Measurements from ENCODE around the gene TRAPPC8.

TRAPPC8 gene, protein sequence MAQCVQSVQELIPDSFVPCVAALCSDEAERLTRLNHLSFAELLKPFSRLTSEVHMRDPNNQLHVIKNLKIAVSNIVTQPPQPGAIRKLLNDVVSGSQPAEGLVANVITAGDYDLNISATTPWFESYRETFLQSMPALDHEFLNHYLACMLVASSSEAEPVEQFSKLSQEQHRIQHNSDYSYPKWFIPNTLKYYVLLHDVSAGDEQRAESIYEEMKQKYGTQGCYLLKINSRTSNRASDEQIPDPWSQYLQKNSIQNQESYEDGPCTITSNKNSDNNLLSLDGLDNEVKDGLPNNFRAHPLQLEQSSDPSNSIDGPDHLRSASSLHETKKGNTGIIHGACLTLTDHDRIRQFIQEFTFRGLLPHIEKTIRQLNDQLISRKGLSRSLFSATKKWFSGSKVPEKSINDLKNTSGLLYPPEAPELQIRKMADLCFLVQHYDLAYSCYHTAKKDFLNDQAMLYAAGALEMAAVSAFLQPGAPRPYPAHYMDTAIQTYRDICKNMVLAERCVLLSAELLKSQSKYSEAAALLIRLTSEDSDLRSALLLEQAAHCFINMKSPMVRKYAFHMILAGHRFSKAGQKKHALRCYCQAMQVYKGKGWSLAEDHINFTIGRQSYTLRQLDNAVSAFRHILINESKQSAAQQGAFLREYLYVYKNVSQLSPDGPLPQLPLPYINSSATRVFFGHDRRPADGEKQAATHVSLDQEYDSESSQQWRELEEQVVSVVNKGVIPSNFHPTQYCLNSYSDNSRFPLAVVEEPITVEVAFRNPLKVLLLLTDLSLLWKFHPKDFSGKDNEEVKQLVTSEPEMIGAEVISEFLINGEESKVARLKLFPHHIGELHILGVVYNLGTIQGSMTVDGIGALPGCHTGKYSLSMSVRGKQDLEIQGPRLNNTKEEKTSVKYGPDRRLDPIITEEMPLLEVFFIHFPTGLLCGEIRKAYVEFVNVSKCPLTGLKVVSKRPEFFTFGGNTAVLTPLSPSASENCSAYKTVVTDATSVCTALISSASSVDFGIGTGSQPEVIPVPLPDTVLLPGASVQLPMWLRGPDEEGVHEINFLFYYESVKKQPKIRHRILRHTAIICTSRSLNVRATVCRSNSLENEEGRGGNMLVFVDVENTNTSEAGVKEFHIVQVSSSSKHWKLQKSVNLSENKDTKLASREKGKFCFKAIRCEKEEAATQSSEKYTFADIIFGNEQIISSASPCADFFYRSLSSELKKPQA (N-terminal part only)

DNA sequence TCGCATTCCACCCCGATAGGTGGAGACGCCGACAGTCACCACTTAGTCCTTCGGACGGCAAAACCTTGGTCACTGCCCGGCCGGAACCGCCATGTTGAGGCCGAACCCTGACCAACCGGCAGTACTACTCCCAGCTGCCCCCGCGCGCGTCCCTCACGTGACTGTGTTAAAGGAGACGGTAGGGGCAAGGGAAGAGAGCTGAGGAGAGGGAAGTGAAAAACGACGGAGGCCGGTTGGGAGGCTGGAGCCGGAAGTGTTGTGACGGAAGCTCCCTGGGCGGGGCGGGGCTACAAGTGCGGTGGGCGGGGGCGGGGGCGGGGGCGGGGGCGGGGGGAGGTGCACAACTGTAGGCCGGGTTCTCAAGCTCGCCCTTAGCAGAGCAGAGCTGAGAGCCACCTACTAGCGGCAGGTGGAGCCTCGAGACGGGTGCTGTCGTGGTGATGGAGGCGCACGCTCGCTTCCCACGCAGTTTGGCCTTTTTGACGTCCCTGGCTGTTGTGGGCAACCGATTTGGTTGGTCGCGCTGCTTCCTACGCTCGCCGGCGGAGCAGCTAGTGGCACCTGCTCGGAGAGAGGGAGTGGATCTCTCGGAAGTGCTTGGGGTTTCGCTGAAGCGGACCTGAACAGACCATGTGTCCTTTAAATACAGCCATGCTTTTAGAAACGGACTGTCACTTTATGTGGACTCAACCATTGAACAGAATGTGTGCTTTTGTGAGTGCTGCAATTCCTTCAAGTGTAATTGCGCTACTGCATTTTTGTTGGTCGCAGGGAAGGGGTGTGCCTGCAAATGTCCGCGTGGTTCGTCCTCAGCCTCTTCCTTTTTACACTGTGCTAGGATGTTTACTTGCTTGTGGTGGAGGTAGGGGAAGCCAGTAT lies at the start of gene TRAPPC8:
TRAPPC8 (minus strand) TSS at position 130 of the 879 bp plus-strand sequence. CDS start 364 bp downstream, outside the sequence.
- no peaks in the 10 kb centered on the region for H3K9me3 ChIP-seq (ENCODE audit: control insufficient read depth in 5 of 5, low read length in 5 of 5)
- peak within 1 kb of the TSS; percentile 67 to 99 (median 95) for H3K4me3 ChIP-seq (ENCODE audit: low read depth in 1 of 5, low read length in 5 of 5)
- no peaks in the 10 kb centered on the region for H3K36me3 ChIP-seq (ENCODE audit: control insufficient read depth in 5 of 5, insufficient read depth in 5 of 5, low read length in 5 of 5)
- peaks cover 4 to 31% (median 26%) of the 10 kb centered on the region in 5 donors for H3K4me1 ChIP-seq (ENCODE audit: control insufficient read depth in 5 of 5, insufficient read depth in 5 of 5, low read length in 5 of 5)
- peak within 1 kb of the TSS; percentile 86 to 97 (median 94) for H3K9ac ChIP-seq (ENCODE audit: low read length in 5 of 5)
- H3K27me3 ChIP-seq (ENCODE audit: control insufficient read depth in 5 of 5, insufficient read depth in 4 of 5, low read length in 5 of 5), result no peaks in the 10 kb centered on the region
- peak within 1 kb of the TSS; percentile 97 for H3K27ac ChIP-seq (ENCODE audit: low read depth, low read length)

DNA sequence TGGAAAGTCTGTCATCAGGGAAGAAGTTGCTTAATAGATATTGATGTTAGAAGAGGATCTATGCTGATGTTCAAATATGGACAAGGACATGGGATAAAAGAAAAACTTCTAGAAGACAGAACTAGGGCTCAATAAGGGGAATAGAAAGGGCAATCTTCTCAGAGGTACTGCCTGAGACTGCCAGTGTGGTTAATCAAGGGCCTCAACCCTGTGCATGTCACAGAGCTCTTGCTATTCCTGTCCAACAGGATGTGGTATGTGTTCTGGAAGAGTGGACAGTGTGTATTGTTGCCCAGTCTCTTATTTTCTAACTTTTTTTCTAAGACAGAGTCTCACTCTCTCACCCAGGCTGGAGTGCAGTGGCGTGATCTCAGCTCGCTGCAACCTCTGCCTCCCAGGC lies 47.9 kb upstream of the TRAPPC8 start:
- Histone ChIP-seq H3K4me3 (ENCODE audit: low read depth in 1 of 5, low read length in 5 of 5) (no peak overlapping the region), H3K27ac (ENCODE audit: low read depth, low read length) (no peak overlapping the region), H3K9me3 (ENCODE audit: control insufficient read depth in 5 of 5, low read length in 5 of 5) (no peaks in the 10 kb centered on the region), H3K4me1 (ENCODE audit: control insufficient read depth in 5 of 5, insufficient read depth in 5 of 5, low read length in 5 of 5) (peaks cover 0 to 24% (median 0%) of the 10 kb centered on the region in 5 donors), H3K27me3 (ENCODE audit: control insufficient read depth in 5 of 5, insufficient read depth in 4 of 5, low read length in 5 of 5) (no peaks in the 10 kb centered on the region), H3K36me3 (ENCODE audit: control insufficient read depth in 5 of 5, insufficient read depth in 5 of 5, low read length in 5 of 5) (no peaks in the 10 kb centered on the region), H3K9ac (ENCODE audit: low read length in 5 of 5) (no peak overlapping the region)

DNA sequence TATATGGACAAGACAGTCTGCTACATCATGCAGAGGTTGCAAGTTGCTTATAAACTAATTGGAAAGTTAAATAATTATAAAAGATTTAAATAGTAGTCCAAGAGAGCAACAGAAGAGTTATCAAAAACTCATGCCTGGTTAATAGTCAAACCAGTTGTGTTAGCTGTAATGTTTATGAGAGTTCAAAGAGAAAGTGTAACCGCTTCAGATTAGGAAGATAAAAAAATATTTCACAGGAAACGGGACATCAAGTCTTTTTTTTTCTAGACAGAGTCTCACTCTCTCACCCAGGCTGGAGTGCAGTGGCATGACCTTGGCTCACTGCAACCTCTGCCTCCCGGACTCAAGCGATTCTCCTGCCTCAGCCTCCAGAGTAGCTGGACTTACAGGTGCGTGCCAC lies 41.0 kb upstream of the TRAPPC8 start:
- no peak overlapping the region for H3K27ac ChIP-seq (ENCODE audit: low read depth, low read length)
- H3K9me3 ChIP-seq (ENCODE audit: control insufficient read depth in 5 of 5, low read length in 5 of 5), result no peaks in the 10 kb centered on the region
- no peaks in the 10 kb centered on the region for H3K36me3 ChIP-seq (ENCODE audit: control insufficient read depth in 5 of 5, insufficient read depth in 5 of 5, low read length in 5 of 5)
- H3K27me3 ChIP-seq (ENCODE audit: control insufficient read depth in 5 of 5, insufficient read depth in 4 of 5, low read length in 5 of 5), result no peaks in the 10 kb centered on the region
- no peak overlapping the region for H3K4me3 ChIP-seq (ENCODE audit: low read depth in 1 of 5, low read length in 5 of 5)
- peaks cover 0 to 18% (median 0%) of the 10 kb centered on the region in 5 donors for H3K4me1 ChIP-seq (ENCODE audit: control insufficient read depth in 5 of 5, insufficient read depth in 5 of 5, low read length in 5 of 5)
- H3K9ac ChIP-seq (ENCODE audit: low read length in 5 of 5), result no peak overlapping the region

DNA sequence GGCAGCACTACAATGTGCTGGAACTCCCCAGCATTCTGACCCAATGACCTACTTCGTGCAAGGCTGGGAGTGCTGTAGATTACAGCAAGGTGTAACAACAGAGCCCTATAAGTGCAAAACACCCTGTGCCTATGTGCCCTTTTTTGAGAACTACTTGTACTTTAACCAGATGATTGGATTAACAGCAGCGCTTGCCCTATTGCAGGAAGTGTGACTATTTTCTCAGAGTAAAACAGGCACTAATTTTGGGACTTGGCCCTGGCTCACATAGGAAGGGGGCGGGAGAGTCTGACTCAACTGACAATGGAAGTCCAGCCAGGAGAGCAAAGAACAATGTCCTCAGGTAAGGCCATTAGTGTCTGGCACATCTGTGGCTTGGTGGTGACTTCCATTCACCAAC lies 40.1 kb upstream of the TRAPPC8 start:
- peaks cover 0 to 18% (median 0%) of the 10 kb centered on the region in 5 donors for H3K4me1 ChIP-seq (ENCODE audit: control insufficient read depth in 5 of 5, insufficient read depth in 5 of 5, low read length in 5 of 5)
- H3K4me3 ChIP-seq (ENCODE audit: low read depth in 1 of 5, low read length in 5 of 5), result no peak overlapping the region
- peaks cover 0 to 7% (median 0%) of the 10 kb centered on the region in 5 donors for H3K9me3 ChIP-seq (ENCODE audit: control insufficient read depth in 5 of 5, low read length in 5 of 5)
- peak overlapping the region; percentile 39 for H3K27ac ChIP-seq (ENCODE audit: low read depth, low read length)
- H3K27me3 ChIP-seq (ENCODE audit: control insufficient read depth in 5 of 5, insufficient read depth in 4 of 5, low read length in 5 of 5), result no peaks in the 10 kb centered on the region
- H3K36me3 ChIP-seq (ENCODE audit: control insufficient read depth in 5 of 5, insufficient read depth in 5 of 5, low read length in 5 of 5), result no peaks in the 10 kb centered on the region
- no peak overlapping the region for H3K9ac ChIP-seq (ENCODE audit: low read length in 5 of 5)

DNA sequence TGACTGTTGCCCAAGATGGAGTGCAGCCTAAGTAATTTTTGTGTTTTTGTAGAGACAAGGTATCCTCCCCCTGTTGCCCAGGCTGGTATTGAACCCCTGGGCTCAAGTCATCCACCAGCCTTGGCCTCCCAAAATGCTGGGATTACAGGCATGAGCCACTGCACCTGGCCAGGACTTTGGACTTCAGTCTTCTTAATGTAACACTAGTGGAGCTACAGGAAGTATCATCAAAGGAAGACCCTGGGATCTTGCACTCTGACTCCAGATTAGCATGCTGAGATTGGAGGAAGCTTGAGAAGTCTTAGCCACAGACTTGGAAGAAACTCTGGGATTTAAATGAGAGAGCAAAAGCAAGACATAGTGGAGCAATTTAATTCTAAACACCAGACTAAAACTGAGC lies 37.9 kb upstream of the TRAPPC8 start:
- no peaks in the 10 kb centered on the region for H3K27me3 ChIP-seq (ENCODE audit: control insufficient read depth in 5 of 5, insufficient read depth in 4 of 5, low read length in 5 of 5)
- H3K36me3 ChIP-seq (ENCODE audit: control insufficient read depth in 5 of 5, insufficient read depth in 5 of 5, low read length in 5 of 5), result no peaks in the 10 kb centered on the region
- no peak overlapping the region for H3K9ac ChIP-seq (ENCODE audit: low read length in 5 of 5)
- no peak overlapping the region for H3K27ac ChIP-seq (ENCODE audit: low read depth, low read length)
- no peak overlapping the region for H3K4me3 ChIP-seq (ENCODE audit: low read depth in 1 of 5, low read length in 5 of 5)
- peaks cover 0 to 11% (median 0%) of the 10 kb centered on the region in 5 donors for H3K4me1 ChIP-seq (ENCODE audit: control insufficient read depth in 5 of 5, insufficient read depth in 5 of 5, low read length in 5 of 5)
- H3K9me3 ChIP-seq (ENCODE audit: control insufficient read depth in 5 of 5, low read length in 5 of 5), result peaks cover 0 to 7% (median 0%) of the 10 kb centered on the region in 5 donors

DNA sequence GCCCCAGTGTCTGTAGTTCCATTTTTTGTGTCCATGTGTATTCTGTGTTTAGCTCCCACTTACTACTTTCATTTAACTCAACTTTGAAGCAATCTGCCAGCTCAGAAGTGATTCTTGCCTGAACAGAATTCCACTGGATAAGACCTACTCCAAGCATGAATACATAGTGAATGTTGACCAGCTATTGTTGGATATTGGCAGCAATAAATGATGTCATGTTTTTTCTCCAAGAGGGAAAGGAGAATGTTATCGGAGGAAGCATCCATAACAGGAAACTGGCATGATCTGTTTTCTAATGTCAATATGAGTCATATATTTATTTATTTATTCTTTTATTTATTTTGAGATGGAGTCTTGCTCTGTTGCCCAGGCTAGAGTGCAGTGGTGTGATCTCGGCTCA lies 36.8 kb upstream of the TRAPPC8 start:
- Histone ChIP-seq H3K36me3 (ENCODE audit: control insufficient read depth in 5 of 5, insufficient read depth in 5 of 5, low read length in 5 of 5) (no peaks in the 10 kb centered on the region), H3K9me3 (ENCODE audit: control insufficient read depth in 5 of 5, low read length in 5 of 5) (peaks cover 0 to 10% (median 2%) of the 10 kb centered on the region in 5 donors), H3K4me1 (ENCODE audit: control insufficient read depth in 5 of 5, insufficient read depth in 5 of 5, low read length in 5 of 5) (peaks cover 0 to 11% (median 0%) of the 10 kb centered on the region in 5 donors), H3K4me3 (ENCODE audit: low read depth in 1 of 5, low read length in 5 of 5) (no peak overlapping the region), H3K27ac (ENCODE audit: low read depth, low read length) (no peak overlapping the region), H3K9ac (ENCODE audit: low read length in 5 of 5) (no peak overlapping the region), H3K27me3 (ENCODE audit: control insufficient read depth in 5 of 5, insufficient read depth in 4 of 5, low read length in 5 of 5) (no peaks in the 10 kb centered on the region)

DNA sequence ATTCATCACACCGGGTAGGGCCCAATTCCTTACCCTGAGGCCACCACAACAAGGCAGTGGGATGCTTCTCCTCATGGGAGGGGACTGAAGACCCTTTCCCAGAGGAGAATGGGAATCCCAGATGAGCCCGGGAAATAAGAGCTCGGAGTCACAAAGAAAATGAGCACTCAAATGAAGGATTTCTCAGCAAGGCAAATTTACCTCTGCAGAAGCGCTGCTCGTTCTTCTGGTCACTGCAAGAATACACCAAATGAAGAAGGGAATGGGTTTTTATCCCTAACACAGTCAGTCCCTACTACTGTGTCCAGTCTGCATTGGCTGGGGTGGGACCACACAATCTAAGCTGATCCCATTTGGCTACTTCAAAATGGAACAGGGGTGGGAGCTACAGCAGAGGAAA lies 35.7 kb upstream of the TRAPPC8 start:
- Histone ChIP-seq H3K9me3 (ENCODE audit: control insufficient read depth in 5 of 5, low read length in 5 of 5) (peaks cover 8 to 21% (median 13%) of the 10 kb centered on the region in 5 donors), H3K9ac (ENCODE audit: low read length in 5 of 5) (no peak overlapping the region), H3K4me3 (ENCODE audit: low read depth in 1 of 5, low read length in 5 of 5) (no peak overlapping the region), H3K27ac (ENCODE audit: low read depth, low read length) (no peak overlapping the region), H3K36me3 (ENCODE audit: control insufficient read depth in 5 of 5, insufficient read depth in 5 of 5, low read length in 5 of 5) (no peaks in the 10 kb centered on the region), H3K27me3 (ENCODE audit: control insufficient read depth in 5 of 5, insufficient read depth in 4 of 5, low read length in 5 of 5) (no peaks in the 10 kb centered on the region), H3K4me1 (ENCODE audit: control insufficient read depth in 5 of 5, insufficient read depth in 5 of 5, low read length in 5 of 5) (peaks cover 0 to 7% (median 0%) of the 10 kb centered on the region in 5 donors)

DNA sequence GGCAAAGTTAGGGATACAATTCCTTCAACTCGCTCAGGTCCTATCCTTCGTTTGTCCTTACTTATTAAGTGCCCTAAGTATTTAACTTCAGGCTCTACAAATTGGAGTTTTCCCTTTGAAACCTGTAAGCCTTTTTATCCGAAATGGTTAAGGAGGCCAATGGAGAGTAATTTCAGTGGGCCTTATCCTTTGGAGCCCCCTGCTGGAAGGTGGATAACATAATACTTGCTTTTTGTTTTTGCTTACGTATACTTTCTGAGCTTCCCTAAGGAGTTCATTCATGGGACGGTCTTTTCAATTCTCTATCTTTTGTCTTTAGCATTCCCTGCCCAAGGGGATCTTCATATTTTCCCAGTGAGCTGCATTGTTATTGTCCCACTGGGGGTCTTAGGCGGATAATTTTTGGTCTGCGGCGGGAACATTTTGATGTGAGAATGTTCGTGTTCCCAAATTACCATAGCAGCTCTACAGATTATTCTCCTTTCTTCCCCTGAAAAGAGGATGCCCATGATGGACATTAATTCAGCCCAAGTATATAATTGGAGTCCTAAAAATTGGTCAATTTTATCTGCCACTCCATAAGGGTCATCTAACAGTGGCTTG lies 34.4 kb upstream of the TRAPPC8 start:
- Histone ChIP-seq H3K9me3 (ENCODE audit: control insufficient read depth in 5 of 5, low read length in 5 of 5) (peaks cover 8 to 29% (median 15%) of the 10 kb centered on the region in 5 donors), H3K36me3 (ENCODE audit: control insufficient read depth in 5 of 5, insufficient read depth in 5 of 5, low read length in 5 of 5) (no peaks in the 10 kb centered on the region), H3K27me3 (ENCODE audit: control insufficient read depth in 5 of 5, insufficient read depth in 4 of 5, low read length in 5 of 5) (no peaks in the 10 kb centered on the region)

DNA sequence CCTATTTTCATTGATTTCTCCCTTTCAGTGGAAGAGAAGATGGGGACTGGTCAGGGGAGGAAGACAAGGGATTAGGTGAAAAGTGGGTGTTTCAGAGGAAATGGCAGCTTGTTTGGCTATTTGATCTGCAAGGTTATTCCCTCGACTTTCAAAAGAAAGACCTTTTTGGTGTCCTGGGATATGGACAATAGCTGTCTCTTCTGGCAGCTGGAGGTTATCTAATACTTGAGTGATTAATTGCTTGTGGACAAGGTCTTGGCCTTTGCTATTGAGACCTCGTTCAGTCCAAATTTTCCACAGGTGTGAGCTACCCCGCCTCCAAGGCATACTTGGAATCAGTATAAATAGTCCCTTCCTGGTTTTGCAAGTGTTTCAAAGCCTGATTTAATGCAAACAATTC lies 33.3 kb upstream of the TRAPPC8 start:
- Histone ChIP-seq H3K27me3 (ENCODE audit: control insufficient read depth in 5 of 5, insufficient read depth in 4 of 5, low read length in 5 of 5) (no peaks in the 10 kb centered on the region), H3K9me3 (ENCODE audit: control insufficient read depth in 5 of 5, low read length in 5 of 5) (peaks cover 8 to 29% (median 15%) of the 10 kb centered on the region in 5 donors), H3K9ac (ENCODE audit: low read length in 5 of 5) (no peak overlapping the region), H3K4me3 (ENCODE audit: low read depth in 1 of 5, low read length in 5 of 5) (no peak overlapping the region), H3K4me1 (ENCODE audit: control insufficient read depth in 5 of 5, insufficient read depth in 5 of 5, low read length in 5 of 5) (no peaks in the 10 kb centered on the region), H3K27ac (ENCODE audit: low read depth, low read length) (no peak overlapping the region), H3K36me3 (ENCODE audit: control insufficient read depth in 5 of 5, insufficient read depth in 5 of 5, low read length in 5 of 5) (no peaks in the 10 kb centered on the region)

More for the DNA sequence above, 34.4 kb upstream of the TRAPPC8 start:
- Histone ChIP-seq H3K4me3 (ENCODE audit: low read depth in 1 of 5, low read length in 5 of 5) (no peak overlapping the region), H3K27ac (ENCODE audit: low read depth, low read length) (no peak overlapping the region), H3K4me1 (ENCODE audit: control insufficient read depth in 5 of 5, insufficient read depth in 5 of 5, low read length in 5 of 5) (no peaks in the 10 kb centered on the region), H3K9ac (ENCODE audit: low read length in 5 of 5) (no peak overlapping the region)
